Stimulated activated CD8-positive, alpha-beta memory T cell treated with anti-CD3 and anti-CD28 coated beads, Interleukin-12 subunit alpha, Interleukin-12 subunit beta, amount 100 ng/mL, for 24 hours (primary cell): Measurements from ENCODE around the gene GLTPD2.

Experiments used
- DNase-seq: peaks from one replicate; pipeline ENCODE4 v3.0.0-alpha.2; 2020; ENCODE audit errors: extremely low read depth

GLTPD2 gene

DNA sequence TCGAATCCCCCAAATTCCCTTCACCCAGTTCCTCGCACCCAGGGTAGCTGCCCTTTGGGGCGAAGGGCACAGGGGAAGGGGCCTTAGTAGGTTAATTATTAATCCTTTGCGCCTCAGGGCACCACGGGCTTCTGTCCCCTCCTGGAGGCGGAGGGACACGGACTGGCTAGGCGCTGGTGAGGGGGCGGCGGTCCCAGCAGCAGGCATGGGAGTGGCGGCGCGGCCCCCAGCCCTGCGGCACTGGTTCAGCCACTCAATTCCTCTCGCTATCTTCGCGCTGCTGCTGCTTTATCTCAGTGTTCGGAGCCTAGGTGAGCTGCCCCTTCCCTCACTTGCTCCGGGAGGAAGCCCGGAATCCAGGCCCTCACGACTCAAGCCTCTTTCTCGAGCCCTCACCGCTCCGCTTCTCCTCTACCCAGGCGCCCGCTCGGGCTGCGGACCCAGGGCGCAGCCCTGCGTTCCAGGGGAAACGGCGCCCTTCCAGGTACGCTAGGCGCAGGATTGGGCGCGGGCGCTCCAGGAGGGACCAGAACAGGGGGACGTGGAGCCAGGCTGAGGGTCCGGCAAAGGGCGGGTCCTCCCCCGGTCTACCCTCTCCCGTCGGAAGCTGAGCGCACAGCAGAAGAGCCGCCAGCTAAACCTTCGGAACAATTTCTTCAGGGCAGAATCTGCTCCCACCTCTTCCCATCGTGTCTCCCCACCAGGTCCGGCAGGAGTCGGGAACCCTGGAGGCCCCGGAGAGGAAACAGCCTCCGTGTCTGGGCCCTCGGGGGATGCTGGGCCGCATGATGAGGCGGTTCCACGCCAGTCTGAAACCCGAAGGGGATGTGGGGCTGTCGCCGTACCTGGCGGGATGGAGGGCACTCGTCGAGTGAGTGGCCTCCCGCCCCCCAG, at the start of gene GLTPD2:
GLTPD2 (plus strand) TSS at position 158 of the 894 bp plus-strand sequence; CDS start at position 206, 48 bp downstream.
- DNase-seq, result no peak

DNA sequence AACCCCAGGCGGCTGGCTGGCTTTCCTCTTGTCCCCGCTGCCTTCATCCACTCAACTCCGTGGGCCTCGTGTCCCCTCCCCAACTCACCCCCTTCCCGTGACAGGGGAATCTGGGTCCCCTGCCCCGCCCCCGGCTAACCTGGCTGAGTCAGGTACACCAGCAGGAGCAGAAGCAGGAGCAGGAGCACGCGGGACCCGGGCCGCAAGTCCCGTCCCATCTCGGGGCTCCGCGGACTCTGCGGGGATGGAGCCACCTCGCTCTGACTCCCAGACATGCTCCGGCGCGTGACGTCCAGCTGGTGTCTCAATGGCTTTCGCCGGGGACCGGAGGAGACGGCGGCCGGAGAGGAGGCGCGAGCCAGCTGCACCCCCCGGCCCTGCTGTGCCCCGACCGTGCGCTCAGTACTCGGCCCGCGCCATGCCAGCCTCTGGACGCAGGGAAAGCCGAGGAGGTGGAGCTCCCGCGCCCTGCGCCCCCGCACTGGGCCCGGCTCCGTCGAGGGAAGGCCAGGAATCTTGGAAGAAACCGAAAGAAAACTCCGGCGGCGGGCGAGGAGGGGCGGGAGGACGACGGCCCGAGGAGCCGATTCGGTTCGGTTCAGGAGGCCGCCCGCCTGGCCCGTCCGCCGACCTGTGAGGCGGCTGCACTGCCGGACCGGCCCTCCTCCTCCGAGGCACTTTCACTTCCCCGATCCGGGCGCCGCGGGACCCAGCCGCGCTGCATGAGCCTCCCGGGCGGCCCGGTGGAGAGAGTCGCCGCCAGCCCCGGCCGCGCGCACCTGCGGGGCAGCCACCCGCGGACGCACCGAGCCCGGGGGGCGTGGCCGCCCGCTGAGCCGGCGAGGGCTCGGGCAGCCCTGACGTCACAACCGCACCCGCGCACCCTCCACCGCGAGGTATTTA, 49.4 kb upstream of the GLTPD2 start, which contains the start of the genes CXCL16 and ZMYND15:
CXCL16 (minus strand) TSS at position 807 of the 903 bp plus-strand sequence; CDS start at position 218, 589 bp downstream.
ZMYND15 (plus strand) TSS at position 712 of the 903 bp plus-strand sequence. CDS start 716 bp downstream, outside the sequence.
- DNase-seq, result no peak

DNA sequence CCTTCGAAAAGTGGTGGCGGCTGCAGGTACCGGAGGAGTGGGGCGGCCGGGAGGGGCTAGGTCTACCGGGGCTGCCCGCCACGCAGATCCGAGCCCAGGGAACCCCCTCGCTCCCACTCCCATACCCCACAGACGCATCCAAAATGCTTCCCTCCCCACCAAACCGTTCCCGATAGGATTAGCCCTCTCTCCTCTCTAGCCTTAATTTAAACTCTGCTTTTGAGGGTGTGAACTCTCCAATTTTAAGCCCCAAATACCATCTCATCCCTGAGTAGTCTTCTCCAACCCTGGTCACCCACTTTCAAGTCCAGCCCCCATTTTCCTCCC, 48.8 kb upstream of the GLTPD2 start:
- DNase-seq, result no peak

DNA sequence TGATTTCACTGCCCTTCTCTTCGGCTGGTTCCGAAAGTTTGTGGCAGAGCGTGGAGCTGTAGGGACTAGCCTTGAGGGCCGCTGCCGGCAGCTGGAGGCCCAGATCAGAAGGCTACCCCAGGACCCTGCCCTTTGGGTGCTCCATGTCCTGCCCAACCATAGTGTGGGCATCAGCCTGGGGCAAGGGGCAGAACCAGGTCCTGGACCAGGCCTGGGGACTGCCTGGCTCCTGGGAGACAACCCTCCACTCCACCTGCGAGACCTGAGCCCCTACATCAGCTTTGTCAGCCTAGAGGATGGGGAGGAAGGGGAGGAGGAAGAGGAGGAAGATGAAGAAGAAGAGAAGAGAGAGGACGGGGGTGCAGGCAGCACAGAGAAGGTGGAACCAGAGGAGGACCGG, 48.2 kb upstream of the GLTPD2 start:
- no peak for DNase-seq

DNA sequence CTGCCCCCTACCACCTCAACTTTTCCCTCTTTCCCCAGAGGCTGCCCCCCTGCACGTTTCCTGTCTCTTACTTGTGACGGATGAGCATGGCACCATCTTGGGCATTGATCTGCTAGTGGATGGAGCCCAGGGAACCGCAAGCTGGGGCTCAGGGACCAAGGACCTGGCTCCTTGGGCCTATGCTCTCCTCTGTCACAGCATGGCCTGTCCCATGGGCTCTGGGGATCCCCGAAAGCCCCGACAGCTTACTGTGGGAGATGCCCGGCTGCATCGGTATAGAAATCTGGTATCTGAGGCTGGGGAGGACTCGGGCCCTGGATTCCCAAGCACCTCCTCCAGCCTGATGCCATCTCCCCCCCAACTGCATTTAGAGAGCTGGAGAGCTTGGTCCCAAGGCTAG, 47.2 kb upstream of the GLTPD2 start:
- no peak for DNase-seq

DNA sequence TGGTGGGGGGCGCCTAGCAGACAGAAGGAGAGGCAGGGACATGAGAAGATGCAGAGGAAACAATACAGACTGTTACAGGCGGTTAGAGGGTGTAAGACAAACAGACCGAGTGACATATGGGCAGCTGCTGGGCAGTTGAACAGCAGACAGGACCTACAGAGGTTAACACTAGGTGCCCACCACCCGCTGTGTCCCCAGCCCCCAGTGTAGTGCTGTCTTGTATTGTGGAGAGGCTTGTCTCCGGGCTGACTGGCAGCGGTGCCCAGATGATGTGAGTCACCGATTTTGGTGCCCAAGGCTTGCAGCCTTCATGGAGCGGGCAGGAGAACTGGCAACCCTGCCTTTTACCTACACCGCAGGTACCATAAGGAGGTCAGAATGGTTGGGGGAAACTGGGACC, 46.6 kb upstream of the GLTPD2 start:
- DNase-seq, result no peak

DNA sequence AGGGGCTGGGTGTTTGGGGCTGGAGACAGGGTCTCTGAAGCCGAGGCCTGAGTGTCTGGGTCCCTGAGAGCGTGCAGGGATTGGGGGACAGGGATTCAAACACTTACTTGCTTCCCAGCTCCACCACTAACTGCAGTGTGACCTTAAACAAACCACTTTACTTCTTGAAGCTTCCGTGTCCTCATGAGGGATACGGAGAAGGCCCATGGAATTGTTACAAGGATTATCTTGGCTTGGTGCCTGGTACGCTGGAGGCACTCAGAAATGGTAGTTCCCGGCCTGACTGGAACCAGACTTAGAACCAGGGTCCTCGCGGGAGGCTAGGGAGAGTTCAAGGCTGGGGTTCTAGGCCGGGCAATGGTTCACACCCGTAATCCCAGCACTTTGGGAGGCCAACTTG, 46.1 kb upstream of the GLTPD2 start:
- no peak for DNase-seq

DNA sequence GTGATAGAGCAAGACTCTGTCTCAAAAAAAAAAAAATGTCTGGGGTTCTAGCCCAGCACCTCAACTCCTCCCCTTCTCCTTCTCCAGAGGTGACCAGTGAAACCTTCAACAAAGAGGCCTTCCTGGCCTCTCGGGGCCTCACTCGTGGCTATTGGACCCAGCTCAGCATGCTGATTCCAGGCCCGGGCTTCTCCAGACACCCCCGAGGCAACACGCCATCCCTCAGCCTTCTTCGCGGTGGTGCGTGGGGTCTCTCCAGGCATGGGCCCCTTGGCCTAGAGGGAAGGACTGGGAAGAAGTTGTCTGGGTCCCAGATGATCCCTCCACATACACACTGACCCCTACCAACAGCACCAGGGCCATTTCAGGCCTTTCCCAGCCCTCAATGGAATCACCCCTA, 45.5 kb upstream of the GLTPD2 start:
- no peak for DNase-seq

DNA sequence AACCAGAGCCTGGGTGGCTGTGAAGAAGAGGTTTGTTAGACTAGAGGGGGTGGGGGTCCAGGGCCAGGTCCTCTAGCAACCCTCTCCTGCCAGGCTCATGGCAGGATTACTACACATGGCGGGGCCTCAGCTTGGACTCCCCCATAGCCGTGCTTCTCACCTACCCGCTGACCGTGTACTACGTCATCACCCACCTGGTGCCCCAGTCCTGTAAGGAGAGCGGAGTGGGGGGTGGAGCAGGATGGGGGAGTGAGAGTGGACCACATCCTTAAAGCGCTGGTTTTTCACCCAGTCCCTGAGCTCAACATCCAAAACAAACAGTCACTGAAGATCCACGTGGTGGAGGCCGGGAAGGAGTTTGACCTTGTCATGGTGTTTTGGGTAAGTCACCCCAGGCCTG, 44.9 kb upstream of the GLTPD2 start:
- DNase-seq, result no peak

DNA sequence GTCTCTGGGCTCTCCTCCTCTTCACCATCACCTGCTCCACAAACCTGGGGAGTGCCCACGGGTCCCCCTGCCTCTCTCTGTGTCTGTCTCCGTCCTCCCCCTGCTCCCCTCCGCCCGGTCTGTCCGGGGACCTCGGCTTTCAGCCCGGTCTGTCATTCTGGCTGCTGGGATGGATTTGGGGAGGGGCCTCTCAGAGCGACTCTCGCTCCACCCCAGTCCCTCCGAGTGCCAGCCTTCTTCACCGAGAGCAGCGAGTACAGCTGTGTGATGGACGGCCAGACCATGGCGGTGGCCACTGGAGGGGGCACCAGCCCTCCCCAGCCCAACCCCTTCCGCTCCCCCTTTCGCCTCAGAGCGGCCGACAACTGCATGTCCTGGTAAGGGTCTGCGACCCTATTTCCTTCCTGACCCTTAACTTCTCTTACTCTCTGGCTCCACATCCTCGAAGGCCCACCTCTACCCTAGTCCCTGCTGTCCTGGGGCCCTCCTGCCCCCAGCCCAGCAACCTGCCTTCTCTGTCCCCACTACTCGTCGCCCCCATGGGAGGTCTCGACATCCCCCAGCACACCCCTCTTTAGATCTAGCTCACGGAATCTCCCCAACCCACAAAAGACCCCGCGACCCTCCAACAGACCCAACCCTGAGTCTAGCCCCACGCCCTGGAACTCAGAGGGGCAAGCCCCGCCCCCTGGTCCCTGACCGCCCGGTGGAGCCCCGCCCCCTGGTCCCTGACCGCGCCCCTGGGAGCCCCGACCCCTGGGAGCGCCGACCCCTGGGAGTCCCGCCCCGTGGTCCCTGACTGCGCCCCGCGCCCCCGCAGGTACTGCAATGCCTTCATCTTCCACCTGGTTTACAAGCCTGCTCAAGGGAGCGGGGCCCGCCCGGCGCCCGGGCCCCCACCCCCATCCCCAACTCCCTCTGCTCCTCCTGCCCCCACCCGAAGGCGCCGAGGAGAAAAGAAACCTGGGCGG, 43.5 kb upstream of the GLTPD2 start:
- DNase-seq, result no peak

DNA sequence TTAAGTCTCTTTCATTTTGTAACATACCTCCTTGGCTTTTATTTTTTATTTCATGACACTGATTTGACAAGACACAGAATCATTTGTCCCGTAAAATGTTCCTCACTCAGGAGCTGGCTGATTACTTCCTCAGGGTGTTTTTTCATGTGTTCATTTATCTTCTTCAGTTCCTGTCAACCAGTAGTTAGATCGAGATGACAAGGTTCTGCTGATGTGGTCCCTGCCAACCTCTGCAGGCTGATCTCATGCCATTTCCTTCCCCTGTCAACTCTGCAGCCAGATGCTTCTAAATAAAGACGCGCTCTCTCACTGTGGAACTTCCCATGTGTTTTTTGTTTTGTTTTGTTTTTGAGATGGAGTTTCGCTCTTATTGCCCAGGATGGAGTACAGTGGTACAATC, 40.9 kb upstream of the GLTPD2 start:
- no peak for DNase-seq

DNA sequence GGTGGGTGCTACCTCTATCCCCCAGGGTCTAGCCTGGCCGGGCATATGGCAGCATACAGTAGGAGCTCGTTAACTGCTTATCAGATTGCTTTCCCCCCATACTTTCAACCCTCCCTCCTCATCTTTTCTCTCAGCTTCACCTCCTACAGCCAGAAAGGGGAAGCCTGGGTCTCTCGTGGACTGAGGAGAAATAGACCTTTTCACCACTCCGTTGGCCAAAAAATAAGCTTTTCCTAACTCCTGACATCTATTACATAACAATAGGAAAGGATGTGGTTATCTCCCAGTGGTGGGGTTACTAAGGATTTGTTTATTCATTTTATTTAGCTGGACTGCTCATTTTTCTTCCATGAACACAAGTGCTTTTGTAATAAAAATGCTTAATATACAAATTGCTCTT, 40.1 kb upstream of the GLTPD2 start:
- DNase-seq, result no peak

DNA sequence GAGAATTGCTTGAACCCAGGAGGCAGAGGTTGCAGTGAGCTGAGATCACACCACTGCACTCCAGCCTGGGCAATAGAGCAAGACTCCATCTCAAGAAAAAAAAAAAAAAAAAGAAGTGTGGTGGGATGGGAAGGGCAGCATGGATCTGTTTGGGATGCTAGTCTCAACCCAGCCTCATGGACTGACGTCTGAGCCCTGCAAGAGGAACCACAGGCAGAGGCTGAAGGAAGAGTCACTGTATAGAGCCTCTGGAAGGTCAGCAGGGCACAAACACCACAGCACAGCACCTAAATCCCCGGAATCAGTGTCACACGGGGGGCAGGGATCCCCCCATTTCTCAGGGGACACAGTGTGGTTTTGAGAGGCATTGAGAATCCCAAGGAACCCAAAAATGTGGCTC, 38.2 kb upstream of the GLTPD2 start:
- DNase-seq, result no peak

DNA sequence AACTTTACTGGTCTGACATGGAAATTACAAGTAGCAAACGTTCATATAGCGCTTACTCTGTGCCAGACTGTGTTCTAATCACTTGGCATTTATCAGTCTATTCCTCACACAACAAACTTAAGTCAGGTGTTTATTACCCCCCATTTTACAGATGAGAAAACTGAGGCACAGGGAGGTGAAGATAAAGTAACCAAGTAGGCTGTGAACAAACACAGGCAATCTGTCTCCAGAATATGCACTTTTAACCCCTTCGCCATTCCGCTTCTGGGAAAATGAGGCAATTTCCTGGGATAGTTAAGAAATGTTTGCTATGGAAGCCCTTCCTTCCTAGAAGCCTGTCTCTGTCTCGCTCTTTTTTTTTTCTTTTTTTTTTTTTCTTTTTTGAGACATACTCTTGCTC, 36.8 kb upstream of the GLTPD2 start:
- DNase-seq, result no peak

DNA sequence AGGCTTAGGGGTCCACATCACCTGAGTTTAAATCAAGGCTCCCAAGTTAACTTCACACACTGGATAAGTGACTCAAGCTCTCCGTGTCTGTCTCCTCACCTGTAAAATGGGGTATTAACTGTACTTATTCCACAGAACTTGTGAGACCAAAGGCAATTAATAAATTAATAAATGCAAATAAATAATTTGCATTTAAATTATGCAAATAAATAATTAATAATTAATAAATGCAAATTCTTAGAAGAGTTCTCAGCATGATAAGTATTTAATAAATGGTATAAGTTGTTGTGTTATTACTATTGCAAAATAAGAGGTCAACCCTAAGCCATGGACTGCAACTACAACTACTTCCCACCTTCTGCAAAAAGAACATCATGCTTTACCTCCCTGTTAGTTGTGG, 35.4 kb upstream of the GLTPD2 start:
- DNase-seq, result no peak

DNA sequence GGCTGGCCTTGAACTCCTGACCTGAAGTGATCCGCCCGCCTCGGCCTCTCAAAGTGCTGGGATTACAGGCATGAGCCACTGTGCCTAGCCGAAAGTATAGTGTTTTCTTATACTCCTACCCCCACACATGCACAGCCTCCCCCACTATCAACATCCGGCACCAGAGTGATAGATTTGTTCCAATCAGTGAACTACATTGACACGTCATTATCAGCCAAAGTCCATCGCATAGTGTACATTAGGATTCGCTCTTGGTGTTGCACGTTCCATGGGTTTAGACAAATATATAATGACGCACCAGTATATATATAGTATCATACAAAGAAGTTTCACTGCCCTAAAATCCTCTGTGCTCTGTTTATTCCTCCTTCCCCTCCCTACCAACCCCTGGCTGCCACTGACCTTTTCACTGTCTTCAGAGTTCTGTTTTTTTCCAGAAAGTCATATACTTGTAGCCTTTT, 29.0 kb upstream of the GLTPD2 start:
- no peak for DNase-seq

DNA sequence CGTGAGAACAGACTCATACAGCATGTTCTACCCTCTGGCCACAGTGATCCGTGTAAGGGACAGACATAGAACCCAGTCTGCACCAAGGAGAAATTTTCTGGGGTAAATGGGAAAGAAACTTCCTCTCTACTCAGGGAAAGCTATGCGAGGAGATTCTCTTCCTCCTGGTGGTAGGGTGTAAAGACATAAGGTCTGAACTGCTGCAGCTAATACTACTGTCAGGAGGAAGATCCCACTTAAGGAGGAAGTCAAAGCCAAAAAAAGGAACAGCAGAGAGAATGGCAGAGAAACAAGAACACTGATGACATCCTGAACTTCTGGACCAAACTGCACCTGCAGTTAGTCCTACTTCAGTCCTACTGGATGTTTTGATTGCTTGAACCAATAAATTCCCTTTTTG, 24.2 kb upstream of the GLTPD2 start:
- DNase-seq, result no peak

DNA sequence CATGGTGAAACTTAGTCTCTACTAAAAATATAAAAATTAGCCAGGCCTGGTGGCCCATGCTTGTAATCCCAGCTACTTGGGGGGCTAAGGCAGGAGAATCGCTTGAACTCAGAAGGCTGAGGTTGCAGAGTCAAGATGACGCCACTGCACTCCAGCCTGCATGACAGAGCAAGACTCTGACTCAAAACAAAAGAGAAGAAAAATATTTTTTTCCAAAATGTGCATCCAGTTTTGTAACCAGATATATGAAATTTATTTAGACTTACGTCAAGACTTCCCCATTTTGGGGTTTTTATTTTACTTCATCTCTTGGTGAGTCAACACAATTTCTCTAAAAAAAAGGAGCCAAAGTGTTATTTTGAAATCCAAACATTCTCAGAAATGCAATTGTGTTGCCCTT, 22.6 kb upstream of the GLTPD2 start:
- DNase-seq, result no peak

DNA sequence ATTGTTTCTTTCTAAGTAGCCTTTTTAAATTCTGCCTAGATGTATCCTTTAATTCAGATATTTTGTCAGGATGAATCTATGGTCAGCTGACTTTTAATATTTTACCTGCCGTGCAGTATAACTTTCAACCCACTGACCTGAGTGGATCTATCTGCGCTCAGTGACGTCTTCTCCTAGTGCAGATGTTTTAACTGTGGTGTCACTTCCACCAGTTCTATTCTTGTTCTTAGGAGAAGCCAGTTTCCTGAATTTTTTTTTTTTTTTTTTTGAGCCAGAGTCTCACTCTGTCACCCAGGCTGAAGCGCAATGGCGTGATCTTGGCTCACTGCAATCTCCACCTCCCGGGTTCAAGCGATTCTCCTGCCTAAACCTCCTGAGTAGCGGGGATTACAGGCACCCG, 22.0 kb upstream of the GLTPD2 start:
- DNase-seq, result no peak

DNA sequence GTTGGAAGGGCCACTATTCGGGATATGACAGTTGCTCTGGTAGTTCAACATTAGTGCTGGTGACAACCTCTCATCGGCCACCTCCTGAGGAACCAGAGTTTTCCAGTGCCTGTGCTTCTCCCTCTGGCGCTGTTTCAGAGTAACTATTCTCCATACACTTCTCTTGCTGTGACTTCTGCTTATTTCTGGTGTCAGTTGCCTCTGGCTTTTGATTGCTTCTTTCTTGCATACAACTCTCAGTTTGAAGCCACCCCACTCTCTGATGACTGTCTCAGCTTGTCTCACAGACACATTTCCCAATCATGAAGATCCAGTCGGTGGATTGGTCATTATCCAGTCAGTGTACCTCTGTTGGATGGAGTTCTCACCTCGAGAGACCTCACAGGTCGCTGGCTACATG, 20.5 kb upstream of the GLTPD2 start:
- no peak for DNase-seq

DNA sequence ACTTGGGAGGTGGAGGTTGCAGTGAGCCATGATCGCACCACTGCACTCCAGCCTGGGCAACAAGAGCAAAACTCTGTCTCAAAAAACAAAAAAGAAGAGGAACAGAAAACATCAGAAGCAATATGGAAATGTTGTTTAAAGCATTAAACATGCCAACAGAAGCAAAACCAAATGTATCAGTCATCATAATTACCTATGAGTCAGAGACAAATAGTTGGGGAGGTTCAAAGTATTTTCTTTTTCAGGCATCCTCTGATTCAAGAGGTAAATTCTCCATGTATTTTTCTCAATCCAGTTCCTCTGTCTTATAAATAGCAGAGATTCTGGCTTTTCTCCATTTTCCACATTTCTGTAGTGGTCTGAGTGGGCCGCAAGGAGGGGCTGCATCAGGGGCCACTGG, 19.1 kb upstream of the GLTPD2 start:
- no peak for DNase-seq
